ENCODE results near the gene PFKP.

DNA sequence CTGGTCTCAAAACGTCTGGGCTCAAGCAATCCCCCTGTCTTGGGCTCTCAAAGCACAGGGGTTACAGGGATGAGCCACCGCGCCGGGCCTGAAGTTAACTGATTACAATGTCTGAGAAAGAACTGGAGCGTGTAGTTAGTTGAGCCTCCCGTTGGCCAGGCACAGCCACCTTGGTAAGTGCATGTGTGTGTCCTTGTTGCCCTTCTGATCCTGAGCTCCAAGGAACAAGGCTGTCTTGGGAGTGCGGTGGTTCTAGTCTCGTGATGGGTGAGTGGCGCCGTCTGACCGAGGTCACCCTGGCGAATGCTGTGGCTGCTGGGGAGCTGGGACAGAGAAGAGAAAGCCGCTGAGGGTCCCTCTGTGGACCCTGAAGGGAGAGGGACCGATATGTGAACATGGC is 54.7 kb downstream of the PFKP start:
- TF ChIP-seq, protein P1, sequence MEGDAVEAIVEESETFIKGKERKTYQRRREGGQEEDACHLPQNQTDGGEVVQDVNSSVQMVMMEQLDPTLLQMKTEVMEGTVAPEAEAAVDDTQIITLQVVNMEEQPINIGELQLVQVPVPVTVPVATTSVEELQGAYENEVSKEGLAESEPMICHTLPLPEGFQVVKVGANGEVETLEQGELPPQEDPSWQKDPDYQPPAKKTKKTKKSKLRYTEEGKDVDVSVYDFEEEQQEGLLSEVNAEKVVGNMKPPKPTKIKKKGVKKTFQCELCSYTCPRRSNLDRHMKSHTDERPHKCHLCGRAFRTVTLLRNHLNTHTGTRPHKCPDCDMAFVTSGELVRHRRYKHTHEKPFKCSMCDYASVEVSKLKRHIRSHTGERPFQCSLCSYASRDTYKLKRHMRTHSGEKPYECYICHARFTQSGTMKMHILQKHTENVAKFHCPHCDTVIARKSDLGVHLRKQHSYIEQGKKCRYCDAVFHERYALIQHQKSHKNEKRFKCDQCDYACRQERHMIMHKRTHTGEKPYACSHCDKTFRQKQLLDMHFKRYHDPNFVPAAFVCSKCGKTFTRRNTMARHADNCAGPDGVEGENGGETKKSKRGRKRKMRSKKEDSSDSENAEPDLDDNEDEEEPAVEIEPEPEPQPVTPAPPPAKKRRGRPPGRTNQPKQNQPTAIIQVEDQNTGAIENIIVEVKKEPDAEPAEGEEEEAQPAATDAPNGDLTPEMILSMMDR (IDR thresholded peaks at IDR 0.05) = no peak
- no peak for TF ChIP-seq POLR2A (IDR thresholded peaks at IDR 0.05)
